ENCODE data around the gene PTPN3.
"Not testable (repeated sequence)": the region's sequence is repeated elsewhere in the genome, so short reads cannot be mapped to it uniquely, and the experiment has no call there.

The PTPN3 gene

DNA sequence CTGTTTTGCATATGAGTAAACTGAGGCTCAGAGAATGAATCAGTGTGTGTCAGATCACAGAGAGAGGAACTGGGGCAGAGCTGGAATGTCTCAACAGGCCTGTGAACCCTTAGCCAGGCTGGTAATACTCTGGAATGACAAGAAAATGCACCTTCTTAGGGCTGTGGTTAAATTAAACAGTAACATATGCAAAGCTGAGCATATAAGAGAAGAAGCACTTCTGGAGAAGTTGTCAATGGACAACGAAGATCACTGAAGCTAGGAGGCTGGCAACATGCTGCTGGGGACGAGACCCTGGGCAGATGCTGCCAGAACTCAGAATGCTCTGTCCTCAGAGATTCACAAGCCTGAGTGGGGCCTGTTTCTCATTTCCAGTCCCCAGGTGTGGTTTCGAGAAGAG, 112.6 kb downstream of the PTPN3 start:
- no peak for DNase-seq

DNA sequence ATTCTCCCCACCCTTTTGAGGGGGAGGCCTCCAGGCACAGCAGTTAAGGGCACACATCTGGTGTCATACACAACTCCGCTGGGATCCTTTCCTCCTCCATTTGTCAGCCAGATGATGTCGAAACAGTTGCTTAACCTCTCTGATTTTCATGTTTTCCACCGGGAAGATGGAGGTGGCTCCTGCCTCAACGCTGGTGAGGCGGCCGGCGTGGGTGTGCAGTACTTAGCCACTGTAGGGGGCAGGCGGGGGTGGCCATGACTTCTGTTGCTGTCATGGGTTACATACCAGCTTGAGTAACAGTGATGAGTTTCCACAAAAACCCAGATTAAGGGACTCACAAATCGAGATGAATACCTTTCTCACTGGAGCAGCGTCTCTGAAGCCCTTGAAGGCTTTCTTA, 114.2 kb downstream of the PTPN3 start:
- DNase-seq: no peak

DNA sequence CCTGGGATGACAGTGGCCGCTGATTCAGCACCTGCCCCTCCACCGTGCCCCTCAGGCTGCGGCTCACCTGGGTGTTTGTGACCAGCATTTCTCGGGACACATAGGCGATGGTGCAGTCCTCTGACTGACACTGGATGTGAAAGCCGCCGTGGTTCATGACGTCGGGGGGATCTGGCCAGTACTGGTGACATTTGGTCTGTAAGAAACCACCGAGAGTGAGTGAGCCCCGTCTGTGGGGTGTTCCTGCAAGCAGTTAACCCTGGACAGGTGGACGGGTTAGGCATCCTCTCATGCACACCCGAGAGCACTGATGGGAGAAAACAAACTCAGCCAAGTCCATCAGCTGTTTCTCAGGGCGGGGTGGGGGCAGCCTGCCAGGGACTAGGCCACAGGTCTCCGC, 114.8 kb downstream of the PTPN3 start:
- DNase-seq: no peak

DNA sequence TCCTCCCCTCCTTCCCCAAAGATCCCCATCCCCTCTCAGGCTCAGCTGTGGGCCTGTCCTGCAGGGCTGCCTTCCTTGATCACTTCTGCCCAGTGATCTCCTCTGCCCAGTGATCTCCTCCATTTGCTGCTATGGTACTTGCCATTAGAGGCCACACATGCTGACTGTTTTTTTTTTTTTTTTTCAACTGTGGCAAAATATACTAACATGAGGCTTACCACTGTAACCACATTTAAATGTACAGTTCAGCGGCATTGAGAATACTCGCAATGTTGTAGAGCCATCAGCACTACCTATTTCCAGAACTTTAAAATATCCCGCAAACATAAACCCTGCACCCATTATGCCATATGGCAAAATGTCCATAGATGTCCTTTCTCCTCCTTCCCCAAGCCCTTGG, 115.5 kb downstream of the PTPN3 start:
- DNase-seq: no peak

DNA sequence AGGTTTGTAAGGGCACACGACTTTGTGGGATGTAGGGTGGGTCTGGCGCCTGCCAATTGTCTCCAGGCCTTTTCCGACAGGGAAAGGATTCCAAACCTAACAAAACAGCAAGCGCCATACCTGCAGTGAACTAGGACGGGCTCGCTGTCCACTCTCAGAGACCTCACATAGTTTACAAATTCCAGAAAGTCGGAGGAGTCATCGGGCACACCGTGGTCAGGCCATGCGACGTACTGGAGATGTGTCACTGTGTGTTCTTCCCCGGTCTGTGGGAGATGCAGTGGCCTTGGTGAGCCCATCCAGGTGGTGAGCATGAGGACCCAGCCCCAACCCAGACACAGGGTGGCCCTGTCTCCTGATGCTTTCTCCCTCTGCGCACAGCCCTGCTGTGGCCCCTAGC, 115.9 kb downstream of the PTPN3 start:
- DNase-seq: no peak

DNA sequence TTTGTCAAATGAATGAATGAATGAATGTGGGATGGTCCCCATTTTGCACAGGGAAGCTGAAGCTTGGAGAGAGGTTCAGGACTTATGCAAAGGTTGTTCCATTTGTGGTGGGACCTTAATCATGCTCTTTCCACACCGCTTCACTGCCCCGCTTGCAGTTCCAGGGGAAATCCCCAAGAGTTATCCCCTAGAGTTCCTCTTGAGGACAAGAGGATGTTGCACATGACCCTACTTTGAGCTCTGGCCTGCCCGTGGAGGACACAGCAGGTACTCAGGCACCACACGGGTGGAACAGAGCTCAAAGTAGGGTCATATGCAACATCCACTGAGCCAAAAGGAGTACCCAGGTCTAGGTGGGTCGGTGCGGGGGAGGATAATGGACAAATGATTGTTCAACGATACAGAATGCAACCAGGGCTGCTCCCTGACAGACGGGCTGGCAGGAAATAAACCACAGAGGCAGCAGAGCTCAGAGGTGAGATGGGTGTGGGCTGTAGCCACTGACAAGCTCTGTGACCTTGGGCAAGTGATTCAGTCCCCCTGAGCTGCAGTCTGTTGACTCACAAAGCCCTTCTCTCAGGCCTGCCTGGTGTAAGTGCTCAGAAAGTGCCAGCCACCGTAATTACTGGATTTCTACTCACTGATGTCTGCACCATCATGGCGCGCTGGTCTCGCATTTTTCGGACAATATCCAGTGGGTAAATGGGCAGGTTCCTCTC, 116.9 kb downstream of the PTPN3 start:
- no peak for DNase-seq

DNA sequence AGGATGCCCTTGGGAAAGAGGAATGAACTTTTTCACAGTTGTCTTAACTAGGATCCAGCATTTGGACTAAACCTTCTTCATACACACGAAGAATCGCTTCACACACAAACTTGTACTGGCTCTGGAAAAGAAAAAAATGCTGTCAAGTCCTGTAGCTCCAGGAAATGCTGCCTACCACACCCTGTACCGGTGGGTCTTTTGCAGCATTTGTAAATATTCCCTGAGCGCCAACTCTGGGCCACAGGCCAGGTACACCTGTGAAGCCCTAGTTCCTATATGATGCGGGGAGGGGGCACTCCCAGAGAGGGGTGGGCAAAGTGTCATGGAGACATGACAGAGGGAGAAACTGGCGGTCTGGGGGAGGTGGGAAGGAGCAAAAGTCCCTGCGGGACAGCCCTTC, 118.6 kb downstream of the PTPN3 start:
- DNase-seq: no peak

DNA sequence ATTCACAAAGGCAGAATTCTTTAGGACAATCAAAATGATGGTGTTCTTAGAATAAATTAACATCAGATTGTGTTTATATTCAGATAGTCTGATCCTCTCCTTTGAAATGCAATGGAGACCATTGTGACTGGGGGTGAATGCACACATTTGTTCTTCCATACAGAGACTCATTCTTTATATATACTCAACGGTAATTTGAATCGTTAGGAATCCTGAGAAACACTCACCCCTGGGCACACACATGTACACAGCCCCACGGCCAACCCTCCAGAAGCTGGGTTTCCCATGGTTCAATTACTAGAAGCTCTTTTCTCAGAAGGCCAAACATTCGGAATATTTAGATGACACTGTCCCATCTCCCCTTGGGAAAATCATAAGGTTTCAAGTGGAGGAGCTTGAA, 119.8 kb downstream of the PTPN3 start:
- no peak for DNase-seq

DNA sequence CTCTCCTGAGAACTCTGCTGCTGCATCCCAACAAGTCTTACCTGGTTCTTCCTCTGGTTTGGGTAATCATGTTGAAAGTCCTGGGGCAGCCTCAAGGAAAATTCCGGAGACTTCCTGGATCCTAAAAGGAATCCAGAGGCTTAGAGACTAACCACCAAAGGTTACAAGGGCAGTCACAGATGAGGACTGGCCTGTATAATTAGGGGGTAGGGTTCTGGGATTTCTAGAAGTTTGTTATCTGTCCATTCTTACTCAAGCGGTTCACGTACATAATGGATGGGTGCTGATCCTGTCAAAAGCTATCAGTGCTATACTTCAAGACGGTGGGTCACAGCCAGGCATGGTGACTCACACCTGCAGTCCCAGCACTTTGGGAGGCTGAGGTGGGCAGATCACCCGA, 125.9 kb downstream of the PTPN3 start:
- DNase-seq: no peak

DNA sequence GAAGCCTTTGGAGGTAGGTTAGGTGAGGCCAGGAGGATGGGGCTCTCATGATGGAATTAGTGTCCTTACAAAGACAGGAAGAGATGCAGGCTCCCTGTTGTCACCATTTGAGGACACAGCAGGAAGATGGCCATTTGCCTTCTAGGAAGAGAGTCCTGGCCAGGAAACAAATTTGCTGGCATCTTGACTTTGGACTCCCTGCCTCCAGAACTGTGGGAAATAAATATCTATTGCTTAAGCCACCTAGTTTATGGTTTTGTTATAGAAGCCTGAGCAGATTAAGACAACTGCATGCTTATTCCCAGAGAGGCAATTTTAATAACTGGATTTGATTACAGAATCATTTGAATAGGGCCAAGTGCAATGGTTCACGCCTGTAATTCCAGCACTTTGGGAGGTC, 126.7 kb downstream of the PTPN3 start:
- no peak for DNase-seq

DNA sequence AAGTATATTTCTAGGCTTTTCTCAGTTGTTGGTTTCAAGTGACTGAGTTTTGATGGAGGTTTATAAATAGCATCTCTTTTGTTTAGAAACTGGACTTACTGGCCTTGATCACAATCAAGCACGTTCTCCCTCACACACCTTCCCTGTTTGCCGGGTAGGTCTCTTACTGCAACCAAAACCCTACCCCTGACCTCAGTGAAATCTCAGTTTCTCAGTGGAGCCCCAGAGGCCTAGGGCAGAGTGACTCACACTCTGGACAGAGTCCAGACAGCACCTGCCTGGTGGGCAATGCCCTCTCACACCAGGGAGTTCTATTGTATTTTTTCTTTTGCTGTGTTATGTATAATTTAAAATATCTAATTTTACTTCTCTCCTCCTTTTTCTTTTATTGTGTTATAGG, 128.8 kb downstream of the PTPN3 start:
- DNase-seq: no peak

DNA sequence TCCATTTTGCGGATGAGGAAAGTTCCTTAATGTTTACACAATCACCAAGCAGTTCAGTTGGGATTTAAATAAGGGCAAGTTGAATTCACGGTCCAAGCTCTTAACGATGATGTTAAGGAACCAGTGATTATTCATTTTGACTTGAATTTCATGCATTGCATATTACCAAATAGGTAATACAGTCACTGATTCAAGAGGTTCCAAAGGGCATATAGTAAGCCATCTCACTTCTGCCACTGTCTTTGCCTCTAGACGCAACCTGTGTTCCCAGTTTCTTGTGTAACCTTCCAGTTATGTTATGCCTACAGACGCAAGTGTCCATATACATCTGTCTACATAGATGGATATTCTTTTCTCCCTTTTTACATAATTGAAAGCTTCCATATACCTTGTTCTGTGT, 137.3 kb downstream of the PTPN3 start:
- DNase-seq: no peak

DNA sequence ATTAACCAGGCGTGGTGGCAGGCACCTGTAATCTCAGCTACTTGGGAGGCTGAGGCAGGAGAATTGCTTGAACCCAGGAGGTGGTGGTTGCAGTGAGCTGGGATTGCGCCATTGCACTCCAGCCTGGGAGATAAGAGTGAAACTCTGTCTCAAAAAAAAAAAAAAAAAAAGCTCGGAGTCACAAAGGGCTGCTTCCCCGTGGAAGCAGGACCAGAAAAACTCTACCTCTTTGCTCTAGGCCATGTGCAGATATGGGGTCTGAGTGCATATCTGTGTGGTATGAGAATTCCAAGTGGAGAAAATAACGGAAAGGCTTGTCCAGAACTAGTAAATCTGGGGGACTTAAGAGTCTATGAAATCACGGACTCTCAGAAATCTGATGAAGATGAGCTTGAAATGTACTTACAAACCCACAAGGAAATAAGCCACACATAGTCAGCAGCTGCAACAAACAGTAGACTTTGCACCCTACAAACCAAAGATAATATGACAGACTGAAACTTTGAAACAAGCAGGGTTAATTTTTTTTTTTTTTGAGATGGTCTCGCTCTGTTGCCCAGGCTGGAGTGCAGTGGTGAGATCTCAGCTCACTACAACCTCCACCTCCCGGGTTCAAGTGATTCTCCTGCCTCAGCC, 139.0 kb downstream of the PTPN3 start:
- DNase-seq: not testable (repeated sequence)

DNA sequence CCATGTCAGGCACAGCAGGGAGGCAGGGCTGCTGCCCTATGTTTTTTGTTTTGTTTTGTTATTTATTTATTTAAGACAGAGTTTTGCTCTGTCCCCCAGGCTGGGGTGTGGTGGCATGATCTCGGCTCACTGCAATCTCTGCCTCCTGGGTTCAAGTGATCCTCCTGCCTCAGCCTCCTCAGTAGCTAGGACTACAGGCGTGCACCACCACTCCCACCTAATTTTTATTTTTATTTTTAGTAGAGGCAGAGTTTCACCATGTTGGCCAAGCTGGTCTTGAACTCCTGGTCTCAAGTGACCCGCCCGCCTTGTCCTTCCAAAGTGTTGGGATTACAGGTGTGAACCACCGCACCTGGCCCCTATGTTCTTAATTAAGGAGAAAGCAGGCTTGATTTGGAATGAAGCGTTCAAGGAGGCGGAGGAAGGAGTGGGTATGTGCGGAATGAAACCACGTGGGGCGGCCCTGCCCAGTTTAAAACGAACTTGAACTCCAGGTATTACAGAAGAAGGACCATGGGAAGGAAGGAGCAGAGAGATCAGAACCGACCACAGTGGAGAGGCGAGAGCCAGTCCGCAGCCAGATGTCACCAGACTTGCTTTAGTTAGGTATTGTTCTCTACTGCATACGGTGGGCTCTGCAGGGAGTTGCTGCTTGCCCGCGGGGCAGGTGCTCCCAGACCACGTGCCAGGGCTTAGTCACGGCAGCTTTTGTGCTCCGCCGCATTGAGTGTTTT, 142.4 kb downstream of the PTPN3 start:
- DNase-seq: no peak

DNA sequence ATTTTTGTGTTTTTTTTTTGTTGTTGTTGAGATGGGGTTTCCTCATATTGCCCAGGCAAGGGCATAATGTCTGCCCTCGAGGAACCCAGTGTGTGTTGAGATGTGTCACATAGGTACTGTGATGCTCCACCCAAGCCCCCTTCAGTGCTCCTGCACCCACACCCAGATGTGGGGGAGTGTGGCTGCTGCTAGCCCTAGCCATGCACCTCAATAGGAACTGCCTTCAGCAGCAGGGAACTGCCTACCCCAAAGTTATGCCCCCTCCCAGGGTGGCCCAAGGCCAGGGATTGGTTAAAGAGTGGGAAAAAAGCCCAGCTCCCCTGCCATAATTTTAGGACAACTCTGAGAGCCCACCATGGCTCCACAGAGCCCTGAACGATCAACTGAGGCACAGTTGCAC, 143.9 kb downstream of the PTPN3 start:
- no peak for DNase-seq

DNA sequence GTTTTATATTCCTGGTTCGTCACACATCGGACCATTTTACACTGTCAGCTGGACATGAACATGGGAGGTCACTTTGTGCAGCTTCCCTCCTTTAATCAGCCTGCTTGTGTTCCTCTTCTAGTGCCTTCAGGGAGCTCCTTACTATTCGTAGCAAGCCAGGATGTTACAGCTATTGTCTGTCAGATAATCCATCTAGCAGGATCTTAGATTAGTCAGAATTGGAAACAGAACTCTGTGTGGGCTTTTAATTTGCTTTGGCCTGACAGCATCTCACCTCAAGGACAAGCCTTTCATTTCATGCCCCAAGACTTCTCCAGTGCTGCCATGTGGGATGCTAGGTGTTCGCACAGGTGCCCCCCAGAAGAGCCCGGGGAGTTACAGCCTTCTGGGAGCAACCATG, 147.1 kb downstream of the PTPN3 start:
- DNase-seq: no peak

DNA sequence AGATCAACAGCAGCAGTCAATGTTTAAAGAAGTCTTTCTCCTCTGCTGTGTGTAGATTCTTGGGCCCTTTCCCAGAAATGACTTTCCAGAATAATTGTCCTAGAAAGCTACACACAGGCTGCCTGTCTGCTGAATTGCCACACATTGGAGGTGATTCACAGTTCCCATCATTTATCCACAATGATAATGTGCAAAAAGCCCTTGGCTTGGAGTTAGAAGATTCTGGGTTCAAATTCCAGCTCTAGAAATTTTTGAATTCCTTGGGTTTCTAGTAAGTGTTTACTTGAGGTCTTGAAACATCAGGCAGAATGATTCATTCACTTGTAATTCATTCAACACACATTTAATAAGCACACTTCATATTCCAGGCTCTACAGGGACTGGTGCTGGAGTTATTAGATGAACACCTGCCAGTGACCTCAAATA, 148.7 kb downstream of the PTPN3 start:
- no peak for DNase-seq

DNA sequence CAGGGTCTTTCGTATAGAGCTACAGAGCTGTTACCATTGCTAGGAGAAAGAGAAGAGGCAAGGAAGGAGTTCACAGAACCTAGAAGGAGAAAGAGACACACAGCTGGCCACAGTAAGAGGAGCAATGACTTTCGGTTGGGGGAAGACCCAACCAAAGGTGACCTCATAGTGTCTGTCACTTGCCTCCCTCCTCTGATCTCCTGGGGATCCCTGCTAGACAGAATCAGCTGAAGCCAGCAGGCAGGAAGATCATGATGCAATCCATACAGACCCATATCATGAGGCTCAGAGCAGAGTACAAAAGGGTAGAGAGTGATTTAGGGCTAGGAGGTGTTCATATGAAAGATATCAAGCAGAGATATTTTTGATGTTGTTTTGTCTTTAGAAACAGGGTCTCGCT, 151.2 kb downstream of the PTPN3 start:
- no peak for DNase-seq

DNA sequence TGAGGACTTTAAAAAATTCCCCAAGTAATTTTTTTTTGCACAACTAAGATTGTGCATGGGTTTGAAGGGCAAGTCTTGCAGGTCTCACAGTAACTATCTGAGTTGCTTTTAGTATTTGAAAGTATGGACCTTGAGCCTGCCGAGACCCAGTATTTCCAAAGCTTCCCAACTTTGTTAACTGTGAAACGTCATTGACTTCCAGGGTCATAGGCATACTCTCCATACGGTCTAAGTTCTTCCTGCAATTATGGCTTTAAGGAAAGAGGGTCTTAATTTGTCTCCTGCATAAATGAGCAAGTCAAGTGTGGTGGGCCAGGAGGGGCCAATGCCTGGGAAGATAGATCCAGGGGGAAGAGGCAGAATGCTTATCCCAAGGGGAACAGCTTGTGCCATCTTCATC, 153.2 kb downstream of the PTPN3 start:
- DNase-seq: no peak

DNA sequence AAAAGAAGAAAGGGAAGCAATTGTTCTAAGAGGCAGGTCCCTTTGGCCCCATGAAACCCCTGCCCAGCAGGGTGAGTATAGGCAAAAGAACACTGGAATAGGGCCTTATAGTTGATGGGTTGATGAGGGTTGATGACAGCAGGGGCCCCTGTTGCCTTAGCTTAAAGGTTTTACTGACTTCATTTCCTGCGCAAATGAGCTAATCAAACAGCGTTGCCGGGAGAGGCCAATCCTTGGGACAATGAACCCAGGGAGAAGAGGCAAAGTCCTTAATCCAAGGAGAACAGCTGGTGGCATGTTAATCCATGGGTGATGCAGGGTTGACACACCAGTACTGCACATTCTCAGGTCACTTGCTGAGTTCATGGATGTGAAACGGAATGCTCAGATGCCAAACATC, 155.2 kb downstream of the PTPN3 start:
- DNase-seq: no peak

DNA sequence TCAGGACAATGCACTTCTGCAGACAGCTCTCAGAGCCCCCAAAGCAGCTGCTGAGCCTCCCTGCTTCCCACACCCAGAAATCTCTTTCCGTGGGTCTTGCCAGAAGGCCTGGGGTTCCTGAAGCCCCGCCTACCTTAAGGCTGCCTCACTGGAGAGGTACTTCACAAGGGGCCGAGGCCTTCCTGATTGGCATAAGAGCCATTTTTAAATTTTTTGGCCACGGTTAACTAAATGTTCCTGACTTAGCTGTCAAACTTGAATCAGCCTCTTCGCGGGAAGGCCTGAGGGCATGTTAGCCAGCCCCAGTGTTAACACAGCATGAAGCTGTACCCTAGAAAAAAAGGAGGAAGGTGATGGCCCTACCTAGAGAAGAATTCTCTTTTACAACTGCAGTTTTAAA, 156.5 kb downstream of the PTPN3 start:
- DNase-seq: no peak

DNA sequence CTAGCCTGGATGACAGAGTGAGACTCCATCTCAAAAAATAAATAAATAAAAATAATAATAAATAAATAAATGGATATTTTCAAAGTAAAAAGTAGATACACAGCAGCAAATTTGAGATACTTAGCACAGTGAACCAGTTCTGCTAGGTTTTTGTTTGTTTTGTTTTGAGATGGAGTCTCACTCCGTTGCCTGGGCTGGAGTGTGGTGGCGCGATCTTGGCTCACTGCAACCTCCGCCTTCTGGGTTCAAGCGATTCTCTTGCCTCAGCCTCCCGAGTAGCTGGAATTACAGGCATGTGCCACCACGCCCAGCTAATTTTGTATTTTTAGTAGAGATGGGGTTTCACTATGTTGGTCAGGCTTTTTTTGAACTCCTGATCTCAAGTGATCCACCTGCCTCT, 157.1 kb downstream of the PTPN3 start:
- DNase-seq: not testable (repeated sequence)

DNA sequence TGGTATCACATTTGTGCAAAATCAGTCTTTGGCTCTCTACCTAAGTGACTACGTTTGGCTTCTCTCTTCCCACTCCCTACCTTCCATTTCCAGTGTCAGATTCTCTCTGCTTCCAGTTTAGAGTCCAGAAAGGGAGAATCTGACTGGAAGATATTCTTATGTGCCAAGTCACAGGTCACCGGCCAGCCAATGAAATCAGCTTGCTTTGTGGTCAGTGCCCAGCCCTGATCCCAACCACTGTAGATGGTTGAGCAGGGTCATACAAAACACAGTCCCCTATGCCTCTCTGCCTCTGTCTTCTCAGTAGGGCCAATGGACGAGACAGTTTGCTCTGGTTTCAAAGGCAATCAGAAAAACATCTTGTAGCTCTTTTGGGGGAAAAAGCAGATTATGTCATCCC, 161.7 kb downstream of the PTPN3 start:
- DNase-seq: no peak

DNA sequence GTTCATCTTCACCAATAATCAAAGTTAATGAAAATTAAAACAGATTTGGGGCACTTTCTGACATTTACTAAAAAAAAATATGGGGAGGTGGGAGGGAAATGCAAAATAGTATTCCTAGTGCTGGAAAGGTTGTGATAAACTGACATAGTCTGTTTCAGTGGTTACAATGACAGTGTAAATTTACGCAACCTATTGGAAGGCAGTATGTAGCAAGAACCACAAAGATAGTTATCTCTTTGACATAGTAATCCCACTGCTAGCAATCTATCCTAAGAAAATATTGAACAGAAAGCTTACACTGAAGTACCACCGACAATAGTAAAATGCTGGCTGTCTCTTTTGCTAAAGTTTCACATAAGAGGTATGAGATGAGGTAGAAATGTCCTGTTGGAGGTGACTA, 162.2 kb downstream of the PTPN3 start:
- no peak for DNase-seq
